ENCODE measurements around the gene GRIN3A.
"Not testable (repeated sequence)": the region's sequence is repeated elsewhere in the genome, so short reads cannot be mapped to it uniquely, and the experiment has no call there.

Gene GRIN3A

GRCh38 chr9:101738566-101739183 is at the start of gene GRIN3A:
Gene GRIN3A (minus strand): TSS chr9:101738647. CDS start chr9:101737979, 668 bp downstream.
- DNase-seq, result no peak

- no peak for DNase-seq
Observed at GRCh38 chr9:101787891-101788290, 49.4 kb upstream of the GRIN3A start.

DNA sequence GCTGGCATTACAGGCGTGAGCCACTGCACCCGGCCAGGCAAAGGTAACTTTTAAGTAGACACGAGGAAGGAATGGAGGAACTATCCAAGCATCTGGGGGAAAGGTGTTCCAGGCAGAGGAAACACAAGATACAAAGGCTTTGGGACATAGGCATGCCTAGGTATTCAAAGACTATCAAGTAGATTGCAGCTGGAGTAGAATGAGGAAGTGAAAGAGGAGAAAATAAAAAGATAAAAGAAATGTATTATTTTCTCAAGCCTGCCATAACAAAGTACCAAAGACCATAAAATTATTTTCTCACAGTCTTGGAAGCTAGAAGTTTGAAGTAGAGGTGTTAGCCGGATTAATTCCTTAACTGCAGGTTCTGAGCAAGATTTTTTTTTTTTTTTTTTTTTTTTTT is 39.9 kb upstream of the GRIN3A start:
- no peak for DNase-seq

- no peak for DNase-seq
Observed at GRCh38 chr9:101764472-101764871, 26.0 kb upstream of the GRIN3A start.

DNA sequence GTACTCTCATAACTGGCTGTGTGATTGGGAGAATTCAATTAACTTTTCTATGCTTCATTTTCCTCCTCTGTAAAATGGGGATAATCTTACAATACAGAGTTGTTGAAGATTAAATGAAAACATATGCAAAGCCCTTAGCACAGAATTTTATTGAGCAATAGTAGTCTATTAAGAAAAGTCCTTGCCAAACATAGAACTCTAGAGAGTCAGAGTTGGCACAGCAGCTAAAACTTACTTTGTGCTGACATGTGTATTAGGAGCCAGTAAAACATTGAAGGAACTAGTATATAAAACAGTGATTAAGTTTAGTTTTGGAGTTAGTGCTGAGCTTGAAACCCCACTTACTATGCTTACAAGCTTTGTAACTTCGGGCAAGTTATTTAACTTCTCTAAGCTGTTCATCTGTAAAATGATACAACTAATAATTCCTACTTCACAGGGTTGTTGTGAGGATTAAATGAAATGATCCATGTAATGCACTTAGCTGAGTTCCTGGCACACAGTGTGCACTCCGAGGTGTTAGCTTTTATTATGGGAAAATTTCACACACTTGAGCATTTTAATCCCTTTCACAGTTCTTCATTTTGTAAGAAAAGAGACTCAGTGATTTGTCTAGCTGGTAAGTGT is 20.0 kb upstream of the GRIN3A start:
- no peak for DNase-seq

GRCh38 chr9:101753716-101754115 is 15.3 kb upstream of the GRIN3A start:
- DNase-seq, result no peak

GRCh38 chr9:101751895-101752294 is 13.4 kb upstream of the GRIN3A start:
- no peak for DNase-seq

DNA sequence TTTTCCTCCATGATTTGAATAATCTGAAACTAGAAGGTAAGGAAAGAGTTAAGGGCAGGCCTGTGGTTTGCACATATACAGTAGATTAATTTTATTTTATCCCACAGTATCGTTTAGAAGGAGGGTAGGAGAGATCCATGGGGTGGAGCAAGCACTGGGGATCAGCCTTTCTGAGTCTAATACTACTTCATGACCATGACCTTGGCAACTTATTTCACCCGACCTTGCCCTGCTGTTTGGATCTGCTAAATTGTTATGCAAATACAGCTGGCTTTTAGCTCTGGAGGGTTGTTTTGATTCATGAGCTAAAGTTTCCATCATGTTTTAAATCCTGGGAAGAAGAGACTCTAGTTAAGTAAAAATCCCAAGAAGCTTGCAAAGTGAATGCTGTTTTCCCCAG is 864 bp upstream of the GRIN3A start:
- DNase-seq, result no peak

DNA sequence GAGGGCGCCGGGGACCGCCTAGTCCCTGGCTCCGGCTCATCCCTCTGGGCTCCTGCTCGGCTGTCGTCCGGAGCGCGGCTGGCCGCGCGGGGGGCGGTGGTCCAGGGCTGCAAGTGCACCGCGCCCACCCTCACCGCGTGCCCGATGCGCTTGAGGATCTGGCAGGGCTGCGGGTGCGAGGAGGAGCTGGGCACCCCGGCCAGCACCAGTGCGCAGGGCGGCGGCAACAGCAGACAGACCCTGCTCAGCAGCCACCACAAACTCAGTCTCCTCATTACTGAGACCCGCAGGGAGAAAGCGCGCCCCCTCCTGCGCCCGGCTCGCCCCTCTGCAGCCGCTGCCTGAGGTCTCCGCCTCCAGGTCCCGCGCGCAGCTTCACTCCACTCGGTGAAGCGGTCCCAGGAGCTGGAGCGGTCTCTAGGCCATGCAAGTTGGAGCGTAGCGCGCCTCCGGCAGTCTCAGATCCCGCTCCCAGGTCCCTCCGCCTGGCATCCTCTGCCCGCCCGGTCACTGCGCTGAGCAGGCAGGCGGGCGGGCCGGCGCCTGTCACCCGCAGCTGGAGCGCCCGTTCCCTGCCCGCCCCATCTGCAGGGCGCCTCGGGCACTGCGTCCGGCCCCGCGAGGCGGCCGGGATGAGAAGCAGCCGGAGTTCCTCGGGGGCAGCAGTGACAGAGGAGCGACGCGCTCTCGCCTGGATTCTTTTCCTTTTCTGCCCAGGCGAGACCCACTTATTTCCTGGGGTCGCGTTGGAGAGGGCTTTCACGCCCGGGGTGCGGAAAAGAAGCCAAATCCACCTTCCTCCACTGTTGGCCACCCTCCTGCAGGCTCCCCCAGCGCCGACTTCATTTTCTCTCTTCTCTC is 512 bp downstream of the GRIN3A start:
- no peak for DNase-seq

DNA sequence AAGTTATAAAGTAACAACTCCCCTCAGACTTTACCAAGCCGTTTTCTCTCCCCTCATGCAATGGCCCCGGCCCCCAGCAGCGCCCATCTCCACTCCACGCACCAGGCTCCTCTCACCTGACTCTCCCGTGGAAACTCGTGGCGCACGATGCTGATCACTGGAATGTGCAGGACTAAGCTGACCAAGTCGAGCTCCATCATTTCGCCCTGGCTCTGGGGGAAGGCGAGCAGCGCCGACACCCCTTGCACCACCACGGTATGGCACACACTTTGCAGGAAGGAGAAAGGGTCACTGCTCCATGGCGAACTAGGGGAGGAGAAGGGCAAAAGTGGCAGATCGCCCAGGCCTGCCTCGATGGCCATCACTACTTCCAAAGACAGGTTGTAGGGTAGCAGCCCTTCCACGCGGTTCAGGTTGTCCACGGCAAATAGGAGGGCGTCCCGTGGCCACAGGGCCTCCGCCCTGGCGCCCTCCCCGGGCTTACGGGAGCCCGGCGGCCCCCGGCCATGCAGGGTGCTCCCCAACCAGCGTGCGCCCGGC is 1.2 kb downstream of the GRIN3A start:
- DNase-seq, result no peak

DNA sequence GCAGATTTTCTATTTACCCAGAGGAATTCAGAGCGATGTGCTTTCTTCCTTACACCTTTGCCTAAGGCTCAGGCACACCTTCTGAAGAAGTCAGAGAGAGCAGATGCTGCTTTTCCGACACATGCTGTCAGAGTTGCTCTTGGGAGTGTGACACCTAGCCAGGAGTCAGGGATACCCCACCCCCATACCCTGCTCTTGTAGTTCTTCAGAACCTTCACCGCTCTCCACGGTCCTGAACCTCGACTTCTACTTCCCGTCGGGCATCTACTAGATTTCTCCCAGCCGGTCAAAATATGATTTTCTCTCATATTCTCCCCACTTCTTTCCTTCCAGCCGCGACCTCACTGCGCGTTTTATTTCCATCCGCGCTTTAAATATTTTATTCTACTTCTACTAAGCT is 1.7 kb downstream of the GRIN3A start:
- DNase-seq, result no peak

DNA sequence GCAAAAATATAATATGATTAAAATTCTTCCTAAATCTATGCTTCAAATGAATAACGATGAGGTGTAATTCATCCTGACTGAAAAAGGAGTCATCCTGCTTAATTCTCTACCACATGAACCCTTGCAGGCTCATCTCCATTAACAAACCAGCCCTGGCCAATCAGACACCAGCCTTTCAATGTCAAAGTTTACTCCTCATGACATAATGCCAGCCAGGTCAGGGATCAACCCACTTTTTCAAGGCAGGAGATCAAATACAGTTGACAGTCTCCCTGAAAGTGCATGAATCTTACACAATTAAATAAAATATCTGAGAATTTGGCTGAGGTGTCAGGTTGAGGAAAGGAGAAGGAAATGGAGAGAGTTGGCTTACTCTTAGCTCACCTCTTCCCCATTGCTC is 7.0 kb downstream of the GRIN3A start:
- DNase-seq, result no peak

DNA sequence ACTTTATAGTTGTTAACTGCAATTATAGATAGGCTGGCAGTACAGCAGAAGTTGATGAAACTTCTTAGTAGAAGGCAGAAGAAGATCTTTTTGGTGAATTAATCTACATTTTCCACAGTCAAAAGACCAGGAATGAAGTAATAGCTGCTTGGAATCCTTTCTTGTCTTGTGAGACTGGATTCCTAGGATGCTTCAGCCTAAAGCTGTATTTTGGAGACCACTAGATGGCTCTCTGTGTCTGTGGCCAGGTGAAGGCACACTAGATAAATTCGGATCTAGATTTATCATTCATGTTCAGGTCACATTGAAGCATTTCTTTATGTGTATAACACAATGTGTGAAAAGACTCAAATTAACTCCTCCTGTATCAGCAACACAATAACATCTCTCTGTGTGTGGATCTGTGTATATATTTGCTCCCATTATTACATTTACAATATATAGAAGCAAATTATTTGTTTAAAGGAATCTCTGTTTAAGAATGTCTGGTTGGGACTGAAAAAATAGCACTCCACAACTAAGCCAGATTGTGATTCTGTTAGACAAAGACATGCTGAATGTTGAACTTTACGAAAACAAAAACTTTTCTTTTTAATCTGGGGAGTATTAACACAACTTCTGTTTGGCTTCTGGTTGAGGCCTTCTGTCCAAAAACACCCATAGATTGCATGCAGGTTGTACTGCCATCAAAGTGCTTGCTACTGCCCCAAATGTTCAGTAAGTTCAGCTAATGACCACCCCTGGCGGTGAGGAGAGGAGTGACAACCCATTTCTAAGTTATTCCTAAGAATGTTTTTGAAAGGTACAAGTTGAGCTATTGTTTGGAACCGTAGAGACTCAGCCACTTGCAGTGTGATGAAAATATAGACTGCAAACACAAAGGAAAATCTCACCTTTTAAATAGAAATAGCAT is 10.6 kb downstream of the GRIN3A start:
- no peak for DNase-seq

- not testable (repeated sequence) for DNase-seq
Observed at GRCh38 chr9:101724271-101724670, 14.2 kb downstream of the GRIN3A start.

DNA sequence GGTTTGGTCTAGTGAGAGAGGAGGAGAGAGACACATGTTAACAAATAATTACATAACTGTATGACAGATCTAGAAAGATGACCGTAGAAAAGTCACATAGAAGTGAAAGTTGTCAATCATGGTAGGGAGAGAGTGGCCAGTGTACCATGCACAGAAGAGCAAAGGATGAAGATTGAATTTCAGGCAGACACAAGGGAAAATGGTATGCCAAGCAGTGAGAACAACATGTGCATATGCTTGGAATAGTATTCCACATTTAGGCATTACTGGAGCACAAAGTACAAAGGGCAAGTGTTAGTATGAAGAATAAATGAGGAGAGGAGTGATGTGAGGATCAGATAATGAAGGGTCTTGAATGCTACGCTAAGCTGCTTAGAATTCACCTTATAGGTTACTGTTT is 20.3 kb downstream of the GRIN3A start:
- DNase-seq, result no peak

DNA sequence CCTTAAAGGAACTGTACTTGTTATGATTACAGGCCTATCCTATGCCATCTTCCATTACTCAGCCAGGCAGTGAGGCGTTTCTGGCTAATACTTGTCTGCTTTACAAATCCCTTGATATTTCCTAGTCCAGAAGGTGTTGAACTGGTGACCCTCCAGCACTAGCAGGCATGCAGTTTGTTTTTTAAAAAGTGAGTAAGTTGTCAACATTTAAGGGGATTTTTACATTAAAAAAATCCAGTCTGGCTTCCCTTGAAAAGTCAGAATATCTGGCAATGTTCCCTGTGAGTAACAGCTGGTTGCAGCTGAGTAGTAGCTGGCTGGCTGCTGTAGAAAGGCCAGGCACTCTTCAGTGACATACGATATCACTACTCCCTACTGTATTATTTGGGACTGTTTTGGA is 21.8 kb downstream of the GRIN3A start:
- DNase-seq, result no peak

GRCh38 chr9:101711330-101711941 is 27.0 kb downstream of the GRIN3A start:
- DNase-seq, result peak; percentile 11

- no peak for DNase-seq
Observed at GRCh38 chr9:101708855-101709254, 29.6 kb downstream of the GRIN3A start.

DNA sequence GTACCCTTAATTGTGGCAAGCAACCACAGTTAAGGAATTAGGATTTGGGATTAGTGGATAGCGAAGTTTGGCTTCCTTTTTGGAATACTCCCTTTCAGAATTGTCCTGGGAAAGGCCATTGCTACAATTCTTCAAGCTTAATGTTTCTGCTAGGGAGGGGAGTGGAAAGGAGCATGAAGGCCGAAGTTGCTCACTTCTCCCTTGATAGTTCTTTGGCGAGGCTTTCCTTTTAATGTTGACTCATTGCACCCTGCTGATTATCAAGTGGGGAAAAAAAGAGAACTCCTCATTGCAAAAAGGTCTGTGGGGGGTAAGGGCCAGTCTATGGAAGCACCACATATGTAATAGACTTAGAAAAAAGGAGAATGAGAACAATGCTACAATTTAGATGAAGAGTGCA is 30.7 kb downstream of the GRIN3A start:
- DNase-seq, result no peak

- no peak for DNase-seq
Observed at GRCh38 chr9:101706997-101707396, 31.4 kb downstream of the GRIN3A start.

DNA sequence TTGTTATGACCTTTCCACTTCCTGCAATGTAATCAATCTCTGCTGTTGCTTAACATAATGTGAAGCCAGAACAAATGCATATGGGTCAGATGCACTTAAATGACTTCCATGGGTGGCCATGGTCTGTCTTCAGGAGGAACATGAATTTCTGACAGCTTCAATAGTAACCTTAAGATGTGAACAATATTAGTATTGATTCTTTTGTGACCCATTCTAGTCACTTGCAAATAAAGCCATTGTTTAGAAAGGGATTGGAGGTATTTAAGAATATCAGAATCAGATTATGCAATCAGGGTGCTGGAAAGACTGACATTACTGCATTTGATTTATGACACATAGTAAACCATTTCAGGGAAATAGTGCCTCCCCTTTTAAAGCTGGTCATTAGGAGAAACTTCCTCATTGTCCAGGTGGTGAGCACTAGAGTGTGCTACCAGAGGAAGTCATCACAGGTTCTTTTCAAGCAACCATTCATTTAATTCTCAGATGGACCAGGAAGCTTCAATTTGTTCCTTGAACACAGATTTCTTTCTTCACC is 32.1 kb downstream of the GRIN3A start:
- no peak for DNase-seq

DNA sequence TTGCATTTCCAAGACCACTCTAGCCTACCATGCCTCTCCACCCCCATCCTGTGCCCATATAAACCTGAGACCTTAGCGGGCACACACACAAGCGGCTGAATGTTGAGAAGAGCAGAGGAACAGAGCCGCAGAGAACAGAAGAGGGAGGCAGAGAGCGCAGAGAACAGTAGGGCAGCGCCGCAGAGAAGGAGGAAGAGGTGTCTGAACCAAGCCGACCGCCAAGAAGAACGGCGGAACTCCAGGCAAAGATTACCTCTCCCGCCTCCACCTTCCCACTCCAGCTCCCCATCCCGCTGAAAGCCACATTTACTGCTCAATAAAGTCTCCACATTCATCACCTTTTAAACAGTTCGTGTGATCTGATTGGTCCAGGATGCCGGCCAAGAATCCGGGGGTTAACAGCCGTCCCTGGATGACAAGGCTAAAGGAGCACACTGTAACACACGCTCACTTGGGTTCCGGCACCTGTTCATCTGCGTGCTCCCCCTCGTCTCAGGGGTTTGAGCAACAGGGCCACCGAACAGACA is 33.2 kb downstream of the GRIN3A start:
- DNase-seq, result peak; percentile 11

Measured in stimulated activated CD4-positive, alpha-beta T cell treated with anti-CD3 and anti-CD28 coated beads, Interleukin-4, amount 100 ng/mL, for 1 hour (primary cell).